Heart left ventricle (tissue), 16 donors: ENCODE results near the gene TMPRSS4. TPM values are rescaled to one million over a fixed set of nuclear protein-coding genes. Genes with fewer than 3 reads are reported as not detected.
"Not testable (repeated sequence)": the region's sequence is repeated elsewhere in the genome, so short reads cannot be mapped to it uniquely, and the experiment has no call there.

ENCODE experiments used
- ATAC-seq, 4 donors: fragments of 200-7000 bp; cut with Tn5 transposase; one replicate each; pipeline ENCODE4 v1.9.1; 2020 to 2022; ENCODE audit warnings: moderate library complexity in 4 of 4, mild to moderate bottlenecking in 3 of 4, moderate number of reproducible peaks in 1 of 4
- DNase-seq, 5 donors: peaks; one replicate each; pipeline ENCODE4 v3.0.0-alpha.2; 2020
- H3K27ac ChIP-seq, 12 donors: fragments of 200-600 bp; sonication (generic) in 4 of 12; one replicate each; pipeline versions ENCODE4 v1.5.0 to v1.8.0; 2016 to 2022; ENCODE audit warnings: mild to moderate bottlenecking in 2 of 12
- H3K27me3 ChIP-seq, 9 donors: fragments of 200-600 bp; sonication (generic) in 2 of 9; one replicate each; pipeline versions ENCODE4 v1.5.1 to v1.8.0; 2016 to 2022; ENCODE audit warnings: mild to moderate bottlenecking in 3 of 9
- H3K36me3 ChIP-seq, 9 donors: fragments of 200-600 bp; sonication (generic) in 2 of 9; one replicate each; pipeline versions ENCODE4 v1.5.0 to v1.8.0; 2018 to 2022; ENCODE audit warnings: mild to moderate bottlenecking in 2 of 9
- H3K4me1 ChIP-seq, 12 donors: fragments of 200-600 bp; sonication (generic) in 4 of 12; one replicate each; pipeline versions ENCODE4 v1.5.0 to v1.8.0; 2016 to 2022; ENCODE audit warnings: mild to moderate bottlenecking in 3 of 12
- H3K4me3 ChIP-seq, 12 donors: fragments of 200-600 bp; sonication (generic) in 4 of 12; one replicate each; pipeline versions ENCODE4 v1.5.0 to v1.8.0; 2017 to 2022; ENCODE audit warnings: mild to moderate bottlenecking in 9 of 12, moderate library complexity in 4 of 12
- H3K9me3 ChIP-seq, 12 donors: fragments of 200-600 bp; sonication (generic) in 4 of 12; one replicate each; pipeline versions ENCODE4 v1.5.0 to v1.8.0; 2016 to 2022; ENCODE audit warnings: mild to moderate bottlenecking in 1 of 12
- POLR2A ChIP-seq, 2 donors: fragments of 450-650 bp; IDR thresholded peaks; one replicate each; pipeline ENCODE4 v1.6.1; 2017; ENCODE audit warnings: antibody characterized with exemption in 2 of 2, mild to moderate bottlenecking in 2 of 2, moderate library complexity in 2 of 2
- WGBS, 4 donors: extraction: QIAGEN DNeasy Blood & Tissue Kit in 2 of 4; methylation state at CpG; one replicate each; pipeline versions ENCODE4 v1.1.5 to v1.1.7; 2013 to 2018; 5-methylcytosine and 5-hydroxymethylcytosine counted together
- intact Hi-C, 10 donors: fragments of 100-400 bp; cut with DNase I; formaldehyde crosslinking; loops; one replicate each; pipeline versions ENCODE4 v1.11.1 to v1.14.2; 2022
- polyA plus RNA-seq, 2 donors: library from polyadenylated mRNA; stranded (reverse); fragments of 200-250 nt; gene quantifications; one replicate each; pipeline ENCODE4 v1.2.3, GENCODE V29; 2013
- total RNA-seq, 9 donors: library from RNA; depleted of rRNA in 2 of 9; stranded (reverse); fragments of >200 nt in 2 of 9; fragmentation: NEBNext Ultra II Directional in 3 of 9; extraction: Animal tissue kit (Norgen Biotek cat#: 25700) in 3 of 9; gene quantifications; one replicate each; pipeline versions ENCODE4 v1.1.0 to v1.2.4, GENCODE V29; 2016 to 2023
- TF ChIP-seq, protein P1 (sequence below), 12 donors: fragments of 200-600 bp; sonication (generic) in 4 of 12; IDR thresholded peaks; one replicate each; pipeline versions ENCODE4 v1.5.0 to v1.8.0; 2018 to 2022; ENCODE audit warnings: antibody characterized with exemption in 12 of 12, mild to moderate bottlenecking in 5 of 12
- donor health status: ischemic (EF 13 %, LVEDD 7.1; RV severe dilation, severe dysfunction).
- donor health status: healthy with polysubstance abuse.
- donor health status: DM: no; HTN: yes; CAD: no.
- donor health status: DM: no; HTN: no; CAD: no.
- donor health status: ischemic (EF 25% LVEDD 6.9; RV normal size, moderate dysfunction).
- donor health status: ischemic (EF 25% LVEDD 5.7; RV mildly dilated, moderate dysfunction).
- donor health status: healthy.
- donor health status: DM: yes; HTN: yes; CAD: no.
- donor health status: ischemic (EF 35%, LVEDD 5.7; RV mildly dilated, moderate dysfunction).
- donor health status: nonischemic (EF 11% LVEDD 7.7; RV severe dilation, severe dysfunction).
- donor health status: DM: yes; HTN: yes; CAD: no.
- donor health status: PGD.
- donor health status: ischemic (EF 29% LVEDD 5.4; RV normal size, mild dysfunction).
- donor health status: nonischemic (EF 23%, LVEDD 6.1; RV moderate dilation, normal function).

TMPRSS4 gene
- total and polyA plus RNA-seq, 11 donors = 0.13 to 0.39 (median 0.29) TPM; not detected in 7

DNA sequence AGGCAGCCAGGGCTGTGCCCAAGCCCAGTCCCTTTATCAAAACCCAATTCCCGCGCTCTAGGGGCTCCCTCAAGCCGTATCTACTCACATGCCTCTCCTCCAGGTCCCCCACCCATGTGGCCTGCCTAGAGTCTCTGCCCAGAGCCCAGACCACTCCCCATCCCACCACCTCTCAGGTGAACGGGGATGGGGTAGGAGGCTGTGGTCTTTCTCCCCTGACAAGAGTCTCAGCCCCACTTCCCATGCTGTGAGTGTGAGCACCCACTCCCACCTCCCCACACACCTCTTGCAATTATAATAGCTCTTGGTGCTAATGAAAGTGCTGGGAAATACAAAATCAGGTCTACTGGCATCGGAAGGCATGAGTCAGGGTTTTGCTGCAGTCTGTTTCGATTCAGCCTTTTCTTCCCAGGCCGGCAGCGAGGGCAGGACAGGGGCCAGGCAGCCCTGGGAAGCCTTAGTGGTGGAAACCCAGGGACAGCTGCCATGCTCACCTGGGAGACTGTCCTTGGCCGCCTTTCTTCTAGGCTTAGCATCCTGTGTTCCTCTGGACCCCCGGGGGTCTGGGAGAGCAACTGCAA lies 16.7 kb upstream of the TMPRSS4 start:
- DNase-seq = no peak
- no peaks in the 10 kb centered on the region for H3K27me3 ChIP-seq
- peak in 1 of 4 donors; percentile 7 for ATAC-seq
- H3K27ac ChIP-seq = no peak overlapping the region
- no peaks in the 10 kb centered on the region for H3K9me3 ChIP-seq
- H3K4me1 ChIP-seq = peaks cover 0 to 11% (median 0%) of the 10 kb centered on the region in 12 donors
- TF ChIP-seq, protein P1, sequence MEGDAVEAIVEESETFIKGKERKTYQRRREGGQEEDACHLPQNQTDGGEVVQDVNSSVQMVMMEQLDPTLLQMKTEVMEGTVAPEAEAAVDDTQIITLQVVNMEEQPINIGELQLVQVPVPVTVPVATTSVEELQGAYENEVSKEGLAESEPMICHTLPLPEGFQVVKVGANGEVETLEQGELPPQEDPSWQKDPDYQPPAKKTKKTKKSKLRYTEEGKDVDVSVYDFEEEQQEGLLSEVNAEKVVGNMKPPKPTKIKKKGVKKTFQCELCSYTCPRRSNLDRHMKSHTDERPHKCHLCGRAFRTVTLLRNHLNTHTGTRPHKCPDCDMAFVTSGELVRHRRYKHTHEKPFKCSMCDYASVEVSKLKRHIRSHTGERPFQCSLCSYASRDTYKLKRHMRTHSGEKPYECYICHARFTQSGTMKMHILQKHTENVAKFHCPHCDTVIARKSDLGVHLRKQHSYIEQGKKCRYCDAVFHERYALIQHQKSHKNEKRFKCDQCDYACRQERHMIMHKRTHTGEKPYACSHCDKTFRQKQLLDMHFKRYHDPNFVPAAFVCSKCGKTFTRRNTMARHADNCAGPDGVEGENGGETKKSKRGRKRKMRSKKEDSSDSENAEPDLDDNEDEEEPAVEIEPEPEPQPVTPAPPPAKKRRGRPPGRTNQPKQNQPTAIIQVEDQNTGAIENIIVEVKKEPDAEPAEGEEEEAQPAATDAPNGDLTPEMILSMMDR (IDR thresholded peaks at IDR 0.05) = no peak
- TF ChIP-seq POLR2A (IDR thresholded peaks at IDR 0.05) = no peak
- 81 to 97% (median 92%) methylated on average over 10 of the region's 10 CpGs for WGBS, 4 donors
- no peak overlapping the region for H3K4me3 ChIP-seq
- no peaks in the 10 kb centered on the region for H3K36me3 ChIP-seq
- intact Hi-C loops = loop anchor here in 1 of 10 donors (10.0 kb wide), 1 partner anchor 85 kb away; no protein-coding TSS in a partner anchor

DNA sequence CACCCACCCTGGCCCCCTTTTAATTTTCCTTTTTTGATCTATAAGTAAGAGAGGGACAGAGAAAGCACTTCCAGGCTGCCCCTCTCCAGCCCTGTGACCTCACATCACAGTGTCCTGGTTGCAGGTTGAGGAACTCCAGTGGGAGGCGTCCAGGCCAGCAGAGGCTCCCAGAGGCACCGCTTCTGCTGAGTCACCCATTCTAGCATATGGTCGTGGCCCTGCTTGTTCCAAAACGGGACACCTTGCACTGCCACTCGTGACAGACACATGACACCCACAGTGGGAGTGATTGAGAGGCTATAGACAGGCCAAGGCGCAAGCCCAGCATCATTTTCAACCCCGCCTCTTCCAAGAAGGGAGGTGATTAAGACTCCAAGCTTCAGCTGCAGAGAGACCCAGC lies 16.0 kb upstream of the TMPRSS4 start:
- 44 to 58% (median 49%) methylated on average over 7 of the region's 7 CpGs for WGBS, 4 donors
- no peak overlapping the region for H3K4me3 ChIP-seq
- no peaks in the 10 kb centered on the region for H3K36me3 ChIP-seq
- H3K27ac ChIP-seq = no peak overlapping the region
- peaks cover 0 to 11% (median 0%) of the 10 kb centered on the region in 12 donors for H3K4me1 ChIP-seq
- TF ChIP-seq, protein P1 (IDR thresholded peaks at IDR 0.05) = no peak
- intact Hi-C loops = loop anchor here in 1 of 10 donors (10.0 kb wide), 1 partner anchor 84 kb away; no protein-coding TSS in a partner anchor
- ATAC-seq = peak; percentile 23 to 72 (median 58)
- DNase-seq = peak in 3 of 5 donors; percentile 19 to 59 (median 52)
- no peaks in the 10 kb centered on the region for H3K9me3 ChIP-seq
- no peaks in the 10 kb centered on the region for H3K27me3 ChIP-seq

DNA sequence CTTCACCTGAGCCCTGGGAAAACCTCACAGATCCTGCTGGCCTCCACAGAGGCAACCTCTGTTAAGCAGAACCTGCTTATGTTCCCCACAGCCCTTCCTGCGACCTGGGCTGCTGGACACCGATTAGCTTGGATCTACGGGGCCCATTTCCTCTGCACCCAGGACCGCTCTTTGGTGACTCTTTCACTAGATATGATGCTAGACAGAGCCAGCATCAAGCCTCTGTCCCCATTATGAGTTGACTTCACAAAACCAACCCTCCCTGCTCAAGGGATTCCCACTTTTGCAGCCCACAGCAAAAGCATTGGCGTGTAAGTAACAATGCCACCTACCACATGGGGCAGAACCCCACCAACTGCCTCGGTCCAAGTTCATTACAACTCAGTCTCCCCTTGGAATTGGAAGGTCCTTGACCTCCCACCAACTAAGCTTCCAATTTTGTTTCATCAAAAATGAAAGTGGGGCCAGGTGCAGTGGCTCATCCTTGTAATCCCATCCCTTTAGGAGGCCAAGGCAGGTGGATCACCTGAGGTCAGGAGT lies 15.2 kb upstream of the TMPRSS4 start:
- ATAC-seq (no peak), DNase-seq (peak in 1 of 5 donors; percentile 5)
- H3K4me1 ChIP-seq = peaks cover 0 to 11% (median 0%) of the 10 kb centered on the region in 12 donors
- no peak overlapping the region for H3K4me3 ChIP-seq
- no peak overlapping the region for H3K27ac ChIP-seq
- intact Hi-C loops = loop anchor here in 1 of 10 donors (10.0 kb wide), 1 partner anchor 83 kb away; no protein-coding TSS in a partner anchor
- WGBS, 4 donors = 88 to 94% (median 93%) methylated on average over 5 to 6 of the region's 6 CpGs
- H3K27me3 ChIP-seq = no peaks in the 10 kb centered on the region
- TF ChIP-seq, protein P1 (IDR thresholded peaks at IDR 0.05) = no peak
- TF ChIP-seq POLR2A (IDR thresholded peaks at IDR 0.05) = no peak
- H3K36me3 ChIP-seq = no peaks in the 10 kb centered on the region
- no peaks in the 10 kb centered on the region for H3K9me3 ChIP-seq

DNA sequence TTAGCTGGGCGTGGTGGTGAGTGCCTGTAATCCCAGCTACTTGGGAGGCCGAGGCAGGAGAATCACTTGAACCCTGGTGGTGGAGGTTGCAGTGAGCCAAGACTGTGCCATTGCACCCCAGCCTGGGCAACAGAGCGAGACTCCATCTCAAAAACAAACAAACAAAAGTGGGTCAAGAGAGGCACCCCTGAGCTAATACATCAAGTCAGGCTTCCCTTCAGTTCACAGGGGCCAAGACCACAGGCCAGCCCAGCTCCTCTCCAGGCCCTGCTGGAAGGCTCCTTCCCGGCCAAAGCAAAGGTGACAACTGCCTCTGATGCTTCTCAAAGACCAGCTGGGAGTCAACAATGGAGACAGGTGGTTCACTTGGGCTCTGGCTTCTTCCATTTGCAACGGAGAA lies 14.7 kb upstream of the TMPRSS4 start:
- not testable (repeated sequence) for H3K27me3 ChIP-seq, H3K9me3 ChIP-seq, H3K4me3 ChIP-seq, H3K27ac ChIP-seq, ATAC-seq, H3K36me3 ChIP-seq
- peak in 1 of 5 donors; percentile 0 for DNase-seq
- H3K4me1 ChIP-seq = peaks cover 0 to 11% (median 0%) of the 10 kb centered on the region in 12 donors
- intact Hi-C loops = loop anchor here in 1 of 10 donors (10.0 kb wide), 1 partner anchor 83 kb away; no protein-coding TSS in a partner anchor
- 92 to 100% (median 93%) methylated on average over 5 of the region's 5 CpGs for WGBS, 4 donors

DNA sequence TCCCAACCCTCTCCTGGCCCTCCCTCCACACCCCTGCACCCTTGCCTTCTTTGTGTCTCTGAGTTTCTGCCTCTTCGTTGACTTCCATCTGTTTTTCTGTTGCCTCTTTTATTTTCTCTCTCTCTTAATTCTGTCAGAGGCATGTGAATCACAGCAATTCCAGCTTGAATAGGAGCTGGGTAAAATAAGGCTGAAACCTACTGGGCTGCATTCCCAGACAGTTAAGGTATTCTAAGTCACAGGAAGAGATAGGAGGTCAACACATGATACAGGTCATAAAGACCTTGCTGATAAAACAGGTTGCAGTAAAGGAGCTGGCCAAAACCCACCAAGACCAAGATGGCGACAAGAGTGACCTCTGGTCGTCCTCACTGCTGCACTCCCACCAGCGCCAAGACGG lies 14.2 kb upstream of the TMPRSS4 start:
- not testable (repeated sequence) for H3K36me3 ChIP-seq, DNase-seq, H3K9me3 ChIP-seq, H3K27ac ChIP-seq, H3K27me3 ChIP-seq, H3K4me3 ChIP-seq, ATAC-seq
- intact Hi-C loops = loop anchor here in 1 of 10 donors (10.0 kb wide), 1 partner anchor 82 kb away; no protein-coding TSS in a partner anchor
- peaks cover 0 to 11% (median 0%) of the 10 kb centered on the region in 12 donors for H3K4me1 ChIP-seq
- 80 to 87% (median 84%) methylated on average over 5 of the region's 5 CpGs for WGBS, 4 donors
